ENCODE results near the gene KRTAP9-2.
"Not testable (repeated sequence)": the region's sequence is repeated elsewhere in the genome, so short reads cannot be mapped to it uniquely, and the experiment has no call there.

Gene KRTAP9-2

GRCh38 chr17:41237949-41238437, 11.5 kb downstream of the KRTAP9-2 start, which contains the start of gene KRTAP9-8:
Gene KRTAP9-8, plus strand, starts transcription at chr17:41237999. Its CDS starts 53 bp downstream, at chr17:41238052.
- not testable (repeated sequence) for DNase-seq

GRCh38 chr17:41246995-41247787, 20.7 kb downstream of the KRTAP9-2 start:
- not testable (repeated sequence) for DNase-seq

- not testable (repeated sequence) for DNase-seq
Observed at GRCh38 chr17:41249637-41250240, 23.3 kb downstream of the KRTAP9-2 start, which contains the start of gene KRTAP9-4. Gene KRTAP9-4, plus strand, starts transcription at chr17:41249687. Its CDS starts 34 bp downstream, at chr17:41249721.

GRCh38 chr17:41251261-41251660, 24.8 kb downstream of the KRTAP9-2 start:
- no peak for DNase-seq

DNA sequence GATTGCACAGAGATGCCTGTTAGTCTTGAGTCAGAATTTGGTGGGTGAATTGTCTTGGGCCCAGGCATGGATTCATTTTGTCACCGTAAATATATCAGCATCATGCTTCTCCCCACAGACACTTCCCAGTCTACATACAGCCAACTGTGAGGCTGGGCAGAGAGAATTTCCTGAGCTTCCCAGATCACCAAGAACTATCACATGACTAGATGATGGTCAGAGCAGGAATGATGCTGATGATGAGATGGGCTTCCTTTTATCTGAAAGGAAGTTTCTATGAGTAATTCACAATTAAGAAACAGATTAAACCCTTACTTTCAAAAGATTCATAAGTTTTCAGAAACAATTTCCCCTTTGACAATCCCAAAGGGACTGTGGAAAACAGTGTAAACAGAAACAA, 28.4 kb downstream of the KRTAP9-2 start:
- DNase-seq, result no peak

DNA sequence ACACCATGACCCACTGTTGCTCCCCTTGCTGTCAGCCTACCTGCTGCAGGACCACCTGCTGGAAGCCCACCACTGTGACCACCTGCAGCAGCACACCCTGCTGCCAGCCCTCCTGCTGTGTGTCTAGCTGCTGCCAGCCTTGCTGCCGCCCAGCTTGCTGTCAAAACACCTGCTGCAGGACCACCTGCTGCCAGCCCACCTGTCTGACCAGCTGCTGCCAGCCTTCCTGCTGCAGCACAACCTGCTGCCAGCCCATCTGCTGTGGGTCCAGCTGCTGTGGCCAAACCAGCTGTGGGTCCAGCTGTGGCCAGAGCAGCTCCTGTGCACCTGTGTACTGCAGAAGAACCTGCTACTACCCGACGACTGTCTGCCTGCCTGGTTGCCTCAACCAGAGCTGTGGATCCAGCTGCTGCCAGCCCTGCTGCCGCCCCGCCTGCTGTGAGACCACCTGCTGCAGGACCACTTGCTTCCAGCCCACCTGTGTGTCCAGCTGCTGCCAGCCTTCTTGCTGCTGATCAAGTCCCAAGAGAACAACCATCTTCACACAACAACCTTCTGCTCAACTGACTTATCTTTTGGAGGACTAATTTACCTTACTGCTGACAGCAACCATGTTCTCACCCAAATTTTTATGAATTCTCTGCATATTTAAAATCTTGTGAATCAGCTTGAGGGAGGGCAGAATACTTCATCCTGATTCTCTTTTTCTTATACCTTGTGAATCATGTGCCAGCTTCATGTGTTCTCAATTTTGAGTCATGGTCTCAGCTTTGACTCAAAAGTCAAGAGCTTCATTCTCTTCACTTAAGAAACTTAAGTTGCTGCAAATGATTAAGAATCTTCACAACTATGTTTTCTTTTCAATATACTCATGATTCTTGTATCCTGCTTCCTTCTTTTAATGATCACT, 29.2 kb downstream of the KRTAP9-2 start, which contains the start of gene KRTAP9-9:
Gene KRTAP9-9, plus strand, starts transcription at position 4 of the 910 bp plus-strand sequence.
- not testable (repeated sequence) for DNase-seq

GRCh38 chr17:41256291-41256685, 29.8 kb downstream of the KRTAP9-2 start:
- DNase-seq, result no peak

DNA sequence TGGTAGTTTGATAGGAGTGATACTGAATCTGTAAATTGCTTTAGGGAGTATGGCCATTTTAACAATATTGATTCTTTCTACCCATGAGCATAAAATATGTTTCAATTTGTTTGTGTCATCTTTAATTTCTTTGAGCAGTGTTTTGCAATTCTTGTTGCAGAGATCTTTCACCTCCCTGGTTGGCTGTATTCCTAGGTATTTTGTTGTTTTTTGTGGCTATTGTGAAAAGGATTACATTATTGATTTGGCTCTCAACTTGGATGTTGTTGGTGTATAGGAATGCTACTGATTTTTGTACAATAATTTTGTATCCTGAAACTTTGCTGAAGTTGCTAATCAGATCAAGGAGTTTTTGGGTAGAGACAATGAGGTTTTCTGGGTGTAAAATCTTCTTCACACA, 32.0 kb downstream of the KRTAP9-2 start:
- DNase-seq, result no peak

DNA sequence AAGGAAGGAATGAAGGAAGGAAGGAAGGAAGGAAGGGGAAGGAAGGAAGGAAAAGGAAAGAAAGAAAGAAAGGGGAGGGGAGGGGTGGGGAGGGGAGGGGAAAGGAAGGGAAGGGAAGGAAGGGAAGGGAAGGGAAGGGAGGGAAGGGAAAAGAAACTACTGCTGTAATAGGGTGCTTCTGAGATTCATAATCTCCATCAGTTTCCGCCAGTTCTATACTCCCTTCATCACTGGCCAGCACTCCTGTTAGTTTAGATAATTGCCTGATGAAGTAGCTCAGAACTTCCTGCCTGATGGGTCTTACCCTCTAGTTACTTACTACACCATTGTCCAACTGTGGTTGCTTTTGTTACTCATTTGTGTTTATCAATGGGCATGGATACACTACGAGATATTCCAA, 36.8 kb downstream of the KRTAP9-2 start:
- DNase-seq, result no peak

GRCh38 chr17:41264599-41264998, 38.2 kb downstream of the KRTAP9-2 start:
- no peak for DNase-seq

- no peak for DNase-seq
Observed at GRCh38 chr17:41265078-41265477, 38.6 kb downstream of the KRTAP9-2 start, which contains the start of gene KRTAP9-6. Gene KRTAP9-6, plus strand, starts transcription at chr17:41265378. Its CDS starts 0 bp downstream, at chr17:41265378.

- no peak for DNase-seq
Observed at GRCh38 chr17:41267711-41268110, 41.3 kb downstream of the KRTAP9-2 start.

DNA sequence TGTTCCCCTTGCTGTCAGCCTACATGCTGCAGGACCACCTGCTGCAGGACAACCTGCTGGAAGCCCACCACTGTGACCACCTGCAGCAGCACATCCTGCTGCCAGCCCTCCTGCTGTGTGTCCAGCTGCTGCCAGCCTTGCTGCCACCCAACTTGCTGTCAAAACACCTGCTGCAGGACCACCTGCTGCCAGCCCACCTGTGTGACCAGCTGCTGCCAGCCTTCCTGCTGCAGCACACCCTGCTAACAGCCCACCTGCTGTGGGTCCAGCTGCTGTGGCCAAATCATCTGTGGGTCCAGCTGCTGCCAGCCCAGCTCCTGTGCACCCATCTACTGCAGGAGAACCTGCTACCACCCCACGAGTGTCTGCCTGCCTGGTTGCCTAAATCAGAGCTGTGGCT, 44.9 kb downstream of the KRTAP9-2 start:
- not testable (repeated sequence) for DNase-seq

DNA sequence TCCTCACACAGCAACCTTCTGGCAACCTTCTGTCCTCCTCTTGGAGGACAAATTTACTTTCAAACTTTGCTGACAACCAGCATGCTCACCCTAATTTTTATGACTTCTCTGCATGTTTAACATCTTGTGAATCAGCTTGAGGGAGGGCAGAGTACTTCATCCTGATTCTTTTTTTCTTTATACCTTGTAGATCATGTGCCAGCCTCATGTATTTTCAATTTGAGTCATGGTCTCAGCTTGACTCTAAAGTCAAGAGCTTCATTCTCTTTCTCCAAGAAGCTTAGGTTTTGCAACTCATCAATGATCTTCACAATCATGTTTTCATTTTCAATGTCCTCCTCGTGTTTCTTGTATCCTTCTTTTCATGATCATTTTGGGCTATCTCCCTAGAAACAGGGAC, 45.4 kb downstream of the KRTAP9-2 start:
- DNase-seq, result no peak

DNA sequence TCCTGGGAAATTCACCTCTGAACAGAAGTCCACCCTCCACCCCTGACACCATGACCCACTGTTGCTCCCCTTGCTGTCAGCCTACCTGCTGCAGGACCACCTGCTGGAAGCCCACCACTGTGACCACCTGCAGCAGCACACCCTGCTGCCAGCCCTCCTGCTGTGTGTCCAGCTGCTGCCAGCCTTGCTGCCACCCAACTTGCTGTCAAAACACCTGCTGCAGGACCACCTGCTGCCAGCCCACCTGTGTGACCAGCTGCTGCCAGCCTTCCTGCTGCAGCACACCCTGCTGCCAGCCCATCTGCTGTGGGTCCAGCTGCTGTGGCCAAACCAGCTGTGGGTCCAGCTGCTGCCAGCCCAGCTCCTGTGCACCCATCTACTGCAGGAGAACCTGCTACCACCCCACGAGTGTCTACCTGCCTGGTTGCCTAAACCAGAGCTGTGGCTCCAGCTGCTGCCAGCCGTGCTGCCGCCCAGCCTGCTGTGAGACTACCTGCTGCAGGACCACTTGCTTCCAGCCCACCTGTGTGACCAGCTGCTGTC, 49.3 kb downstream of the KRTAP9-2 start, which contains the start of gene KRTAP9-7:
Gene KRTAP9-7, plus strand, starts transcription at position 51 of the 543 bp plus-strand sequence. Its CDS starts 0 bp downstream, at position 51.
- DNase-seq, result not testable (repeated sequence)

All from Kasumi-1 (cell line).